ENCODE data around the gene PHEX.

The PHEX gene

GRCh38 chrX:22041907-22042530, 9.9 kb downstream of the PHEX start:
- DNase-seq, result no peak

- DNase-seq, result no peak
Measured at GRCh38 chrX:22043872-22044271, 11.7 kb downstream of the PHEX start.

- DNase-seq, result no peak
Measured at GRCh38 chrX:22047468-22047867, 15.3 kb downstream of the PHEX start.

GRCh38 chrX:22053481-22053880, 21.4 kb downstream of the PHEX start:
- DNase-seq, result no peak

GRCh38 chrX:22056235-22056634, 24.1 kb downstream of the PHEX start:
- no peak for DNase-seq

- no peak for DNase-seq
Measured at GRCh38 chrX:22057667-22058066, 25.5 kb downstream of the PHEX start.

GRCh38 chrX:22059775-22060174, 27.6 kb downstream of the PHEX start:
- no peak for DNase-seq

- DNase-seq, result no peak
Measured at GRCh38 chrX:22060415-22061280, 28.5 kb downstream of the PHEX start.

- DNase-seq, result peak in 1 of 2 donors; percentile 33
Measured at GRCh38 chrX:22063284-22063683, 31.2 kb downstream of the PHEX start.

- no peak for DNase-seq
Measured at GRCh38 chrX:22069586-22069985, 37.5 kb downstream of the PHEX start.

- no peak for DNase-seq
Measured at GRCh38 chrX:22073928-22074327, 41.8 kb downstream of the PHEX start.

- no peak for DNase-seq
Measured at GRCh38 chrX:22078117-22078516, 46.0 kb downstream of the PHEX start.

GRCh38 chrX:22081475-22082092, 49.5 kb downstream of the PHEX start:
- peak; percentile 26 to 29 for DNase-seq

- DNase-seq, result no peak
Measured at GRCh38 chrX:22086003-22086402, 53.9 kb downstream of the PHEX start.

GRCh38 chrX:22087011-22087557, 55.0 kb downstream of the PHEX start:
- DNase-seq, result no peak

GRCh38 chrX:22088326-22088725, 56.2 kb downstream of the PHEX start:
- DNase-seq, result no peak

- no peak for DNase-seq
Measured at GRCh38 chrX:22090181-22090580, 58.1 kb downstream of the PHEX start.

GRCh38 chrX:22093550-22093949, 61.4 kb downstream of the PHEX start:
- DNase-seq, result no peak

- no peak for DNase-seq
Measured at GRCh38 chrX:22095286-22095685, 63.2 kb downstream of the PHEX start.

- no peak for DNase-seq
Measured at GRCh38 chrX:22095856-22096255, 63.7 kb downstream of the PHEX start.

GRCh38 chrX:22097012-22097694, 65.0 kb downstream of the PHEX start:
- no peak for DNase-seq

- no peak for DNase-seq
Measured at GRCh38 chrX:22105231-22105630, 73.1 kb downstream of the PHEX start.

GRCh38 chrX:22105971-22106370, 73.8 kb downstream of the PHEX start:
- no peak for DNase-seq

Measured in CD4-positive, alpha-beta T cell treated with Interferon alpha-2 for 1 hour (primary cell).